Nephron (organoid): ENCODE results near the gene EMC10.

Source experiments
- H3K27ac Mint-ChIP-seq, 3 experiments: 2 replicates each; pipeline ENCODE4 v1.8.0; 2020; ENCODE audit warnings: mixed read lengths in 3 of 3, mild to moderate bottlenecking in 2 of 3, moderate library complexity in 1 of 3
- H3K27me3 Mint-ChIP-seq: 2 replicates; pipeline ENCODE4 v1.8.0; 2021; ENCODE audit warnings: low read depth, mild to moderate bottlenecking, moderate library complexity, mixed read lengths
- H3K36me3 Mint-ChIP-seq: 2 replicates; pipeline ENCODE4 v1.8.0; 2020; ENCODE audit warnings: low read depth, mixed read lengths
- H3K4me1 Mint-ChIP-seq: 2 replicates; pipeline ENCODE4 v1.8.0; 2020; ENCODE audit warnings: mixed read lengths
- H3K4me3 Mint-ChIP-seq, 3 experiments: 2 replicates each; pipeline ENCODE4 v1.8.0; 2020; ENCODE audit warnings: mild to moderate bottlenecking in 3 of 3, mixed read lengths in 3 of 3, moderate library complexity in 2 of 3
- H3K9me3 Mint-ChIP-seq: 2 replicates; pipeline ENCODE4 v1.8.0; 2020; ENCODE audit warnings: mixed read lengths
- TF ChIP-seq, protein P1 (sequence below), 3 experiments: fragments of 200-600 bp; sonication (generic); IDR thresholded peaks; one replicate each; pipeline ENCODE4 v1.5.0; 2021; ENCODE audit warnings: antibody characterized with exemption in 3 of 3; ENCODE audit not compliant: unreplicated experiment in 3 of 3

The EMC10 gene

DNA sequence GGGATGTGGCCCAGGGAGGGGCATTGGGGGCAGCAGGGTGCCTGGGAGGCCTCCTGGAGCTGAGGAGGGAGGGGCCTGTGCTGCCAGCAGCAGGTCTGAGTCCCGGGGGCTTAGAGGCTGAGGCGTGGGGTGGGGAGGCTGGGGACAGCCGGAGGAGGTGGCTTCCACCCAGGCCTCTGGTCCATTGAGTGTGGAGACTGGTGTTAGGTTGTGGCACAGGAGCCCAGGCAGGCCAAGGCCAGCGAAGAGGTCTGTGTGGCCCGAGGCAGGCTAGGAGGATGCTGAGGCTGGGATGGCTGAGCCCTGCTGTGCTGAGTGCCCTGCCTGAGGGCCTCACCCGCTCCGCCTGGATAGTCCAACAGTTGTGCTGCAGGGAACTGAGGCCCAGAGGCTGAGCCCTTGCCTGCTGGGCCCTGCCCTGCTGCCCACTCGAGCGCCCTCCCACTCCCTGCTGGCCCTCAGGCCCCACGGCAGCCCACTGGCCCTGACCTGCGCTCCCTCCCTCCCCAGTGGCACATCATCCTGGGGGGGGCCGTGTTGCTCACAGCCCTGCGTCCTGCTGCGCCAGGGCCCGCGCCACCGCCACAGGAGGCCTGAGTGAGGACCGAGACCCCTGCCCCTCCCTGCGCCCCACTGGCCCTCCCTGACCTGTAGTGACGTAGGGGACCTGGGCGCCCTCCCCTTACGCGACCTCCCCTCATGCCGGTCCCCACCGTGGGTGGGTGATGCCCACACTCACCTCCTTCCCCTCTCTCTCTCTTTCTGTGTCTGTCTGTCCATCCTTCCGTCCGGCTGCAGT lies 5.2 kb downstream of the EMC10 start:
- no peaks in the 10 kb centered on the region for H3K27me3 Mint-ChIP-seq
- H3K27ac Mint-ChIP-seq, result no peak overlapping the region
- TF ChIP-seq, protein P1, sequence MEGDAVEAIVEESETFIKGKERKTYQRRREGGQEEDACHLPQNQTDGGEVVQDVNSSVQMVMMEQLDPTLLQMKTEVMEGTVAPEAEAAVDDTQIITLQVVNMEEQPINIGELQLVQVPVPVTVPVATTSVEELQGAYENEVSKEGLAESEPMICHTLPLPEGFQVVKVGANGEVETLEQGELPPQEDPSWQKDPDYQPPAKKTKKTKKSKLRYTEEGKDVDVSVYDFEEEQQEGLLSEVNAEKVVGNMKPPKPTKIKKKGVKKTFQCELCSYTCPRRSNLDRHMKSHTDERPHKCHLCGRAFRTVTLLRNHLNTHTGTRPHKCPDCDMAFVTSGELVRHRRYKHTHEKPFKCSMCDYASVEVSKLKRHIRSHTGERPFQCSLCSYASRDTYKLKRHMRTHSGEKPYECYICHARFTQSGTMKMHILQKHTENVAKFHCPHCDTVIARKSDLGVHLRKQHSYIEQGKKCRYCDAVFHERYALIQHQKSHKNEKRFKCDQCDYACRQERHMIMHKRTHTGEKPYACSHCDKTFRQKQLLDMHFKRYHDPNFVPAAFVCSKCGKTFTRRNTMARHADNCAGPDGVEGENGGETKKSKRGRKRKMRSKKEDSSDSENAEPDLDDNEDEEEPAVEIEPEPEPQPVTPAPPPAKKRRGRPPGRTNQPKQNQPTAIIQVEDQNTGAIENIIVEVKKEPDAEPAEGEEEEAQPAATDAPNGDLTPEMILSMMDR (IDR thresholded peaks at IDR 0.05; ENCODE audit: unreplicated experiment in 3 of 3), result no peak
- peaks cover 13% of the 10 kb centered on the region for H3K4me1 Mint-ChIP-seq
- no peak overlapping the region for H3K4me3 Mint-ChIP-seq
- H3K36me3 Mint-ChIP-seq, result peaks cover 62% of the 10 kb centered on the region
- H3K9me3 Mint-ChIP-seq, result peaks cover 3% of the 10 kb centered on the region

- Mint-ChIP-seq H3K4me1 (peaks cover 7% of the 10 kb centered on the region), H3K9me3 (peaks cover 2% of the 10 kb centered on the region), H3K27ac (no peak overlapping the region), H3K4me3 (no peak overlapping the region), H3K36me3 (peaks cover 61% of the 10 kb centered on the region), H3K27me3 (peaks cover 3% of the 10 kb centered on the region)
- TF ChIP-seq, protein P1 (IDR thresholded peaks at IDR 0.05; ENCODE audit: unreplicated experiment in 3 of 3), result no peak
Observed at GRCh38 chr19:50482271-50482855, 6.1 kb downstream of the EMC10 start.

DNA sequence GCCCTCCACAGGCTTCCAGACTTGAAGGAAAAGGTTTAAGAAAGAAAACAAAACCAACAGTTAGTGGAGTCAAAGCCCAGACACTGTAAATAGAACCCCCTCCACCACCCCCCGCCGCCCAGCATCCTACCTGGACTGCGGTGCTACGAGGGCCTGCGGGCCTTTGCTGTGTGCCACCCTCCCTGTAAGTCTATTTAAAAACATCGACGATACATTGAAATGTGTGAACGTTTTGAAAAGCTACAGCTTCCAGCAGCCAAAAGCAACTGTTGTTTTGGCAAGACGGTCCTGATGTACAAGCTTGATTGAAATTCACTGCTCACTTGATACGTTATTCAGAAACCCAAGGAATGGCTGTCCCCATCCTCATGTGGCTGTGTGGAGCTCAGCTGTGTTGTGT lies 6.6 kb downstream of the EMC10 start:
- no peak overlapping the region for H3K4me3 Mint-ChIP-seq
- H3K36me3 Mint-ChIP-seq, result peaks cover 55% of the 10 kb centered on the region
- TF ChIP-seq, protein P1 (IDR thresholded peaks at IDR 0.05; ENCODE audit: unreplicated experiment in 3 of 3), result no peak
- H3K27me3 Mint-ChIP-seq, result peaks cover 9% of the 10 kb centered on the region
- peaks cover 1% of the 10 kb centered on the region for H3K4me1 Mint-ChIP-seq
- no peaks in the 10 kb centered on the region for H3K9me3 Mint-ChIP-seq
- no peak overlapping the region for H3K27ac Mint-ChIP-seq

DNA sequence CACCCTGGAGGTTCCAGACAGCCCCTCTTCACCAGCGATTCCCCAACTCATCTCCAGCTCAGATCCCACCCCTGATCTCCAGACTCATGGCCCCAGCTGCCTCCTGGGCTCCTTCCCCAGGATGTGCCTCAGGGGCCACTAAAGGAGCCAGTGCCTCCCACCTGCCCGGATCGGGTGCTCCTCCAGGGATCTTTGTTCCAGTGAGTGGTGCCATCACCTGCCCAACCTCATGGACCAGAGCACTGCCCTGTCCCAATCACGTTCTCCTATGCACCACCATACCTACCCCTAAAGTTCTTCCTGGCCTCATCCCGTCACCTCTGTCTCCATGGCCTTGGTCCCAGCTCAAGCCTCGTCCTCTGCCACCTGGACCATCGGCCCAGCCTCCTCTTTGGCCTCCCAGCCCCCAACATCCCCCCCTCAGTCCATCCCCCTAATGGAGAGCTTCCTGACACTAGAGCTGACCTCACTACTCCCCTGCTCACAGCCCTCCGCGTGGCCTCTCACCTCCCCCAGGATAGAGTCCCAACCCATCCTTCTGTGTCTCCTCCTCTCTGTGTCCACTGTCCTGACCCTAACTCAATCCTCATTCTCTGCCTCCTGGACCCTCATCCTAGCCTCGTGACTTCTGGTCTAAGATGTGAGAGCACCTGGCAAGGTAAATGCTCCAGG lies 9.1 kb downstream of the EMC10 start:
- peaks cover 19% of the 10 kb centered on the region for H3K4me1 Mint-ChIP-seq
- TF ChIP-seq, protein P1 (IDR thresholded peaks at IDR 0.05; ENCODE audit: unreplicated experiment in 3 of 3), result no peak
- no peak overlapping the region for H3K4me3 Mint-ChIP-seq
- H3K27me3 Mint-ChIP-seq, result peaks cover 31% of the 10 kb centered on the region
- no peak overlapping the region for H3K27ac Mint-ChIP-seq
- H3K9me3 Mint-ChIP-seq, result peaks cover 1% of the 10 kb centered on the region
- H3K36me3 Mint-ChIP-seq, result peaks cover 43% of the 10 kb centered on the region

- peak overlapping the region; percentile 6 to 48 (median 18) for H3K4me3 Mint-ChIP-seq
- TF ChIP-seq, protein P1 (IDR thresholded peaks at IDR 0.05; ENCODE audit: unreplicated experiment in 3 of 3), result peak; percentile 22 to 50 (median 48)
- peaks cover 34% of the 10 kb centered on the region for H3K4me1 Mint-ChIP-seq
- H3K27ac Mint-ChIP-seq, result peak overlapping the region in 1 of 3 experiments; percentile 16
- peaks cover 5% of the 10 kb centered on the region for H3K9me3 Mint-ChIP-seq
- peaks cover 43% of the 10 kb centered on the region for H3K27me3 Mint-ChIP-seq
- peaks cover 39% of the 10 kb centered on the region for H3K36me3 Mint-ChIP-seq
Observed at GRCh38 chr19:50486823-50487515, 10.7 kb downstream of the EMC10 start.
